Mesodermal cell (in vitro differentiated cells): ENCODE results near the gene RRP8.

Source experiments
- H3K27ac ChIP-seq: 2 replicates; pipeline ENCODE4 v1.7.0; 2013; ENCODE audit warnings: mild to moderate bottlenecking, low read depth, low read length, moderate library complexity; ENCODE audit not compliant: severe bottlenecking
- H3K36me3 ChIP-seq: 2 replicates; pipeline ENCODE4 v1.7.1; 2013; ENCODE audit warnings: mild to moderate bottlenecking, low read length, moderate library complexity; ENCODE audit not compliant: control insufficient read depth, insufficient read depth
- H3K4me1 ChIP-seq: one replicate; pipeline ENCODE4 v1.7.1; 2013; ENCODE audit warnings: mild to moderate bottlenecking, low read length; ENCODE audit not compliant: insufficient read depth, control insufficient read depth, poor library complexity, severe bottlenecking
- H3K4me3 ChIP-seq: 2 replicates; pipeline ENCODE4 v1.7.0; 2013; ENCODE audit warnings: low read length, control low read depth, mild to moderate bottlenecking; ENCODE audit not compliant: insufficient read depth, poor library complexity, severe bottlenecking; ENCODE audit errors: extremely low read depth
- H3K9me3 ChIP-seq: 2 replicates; pipeline ENCODE4 v1.7.1; 2013; ENCODE audit warnings: mild to moderate bottlenecking, low read length, moderate library complexity; ENCODE audit not compliant: control insufficient read depth
- WGBS, 2 experiments: methylation state at CpG; one replicate each; pipeline ENCODE4 v1.1.5; 2013; ENCODE audit warnings: missing lambda C conversion rate in 2 of 2; ENCODE audit not compliant: insufficient coverage in 2 of 2; 5-methylcytosine and 5-hydroxymethylcytosine counted together

RRP8 gene

GRCh38 chr11:6640985-6641701, 37.7 kb upstream of the RRP8 start:
- Histone ChIP-seq H3K9me3 (no peaks in the 10 kb centered on the region), H3K36me3 (peaks cover 67% of the 10 kb centered on the region), H3K27ac (no peak overlapping the region), H3K4me1 (peaks cover 21% of the 10 kb centered on the region), H3K4me3 (no peak overlapping the region)
- whole genome bisulfite sequencing, 2 experiments, result 95 to 98% methylated on average over 26 of the region's 26 CpGs

DNA sequence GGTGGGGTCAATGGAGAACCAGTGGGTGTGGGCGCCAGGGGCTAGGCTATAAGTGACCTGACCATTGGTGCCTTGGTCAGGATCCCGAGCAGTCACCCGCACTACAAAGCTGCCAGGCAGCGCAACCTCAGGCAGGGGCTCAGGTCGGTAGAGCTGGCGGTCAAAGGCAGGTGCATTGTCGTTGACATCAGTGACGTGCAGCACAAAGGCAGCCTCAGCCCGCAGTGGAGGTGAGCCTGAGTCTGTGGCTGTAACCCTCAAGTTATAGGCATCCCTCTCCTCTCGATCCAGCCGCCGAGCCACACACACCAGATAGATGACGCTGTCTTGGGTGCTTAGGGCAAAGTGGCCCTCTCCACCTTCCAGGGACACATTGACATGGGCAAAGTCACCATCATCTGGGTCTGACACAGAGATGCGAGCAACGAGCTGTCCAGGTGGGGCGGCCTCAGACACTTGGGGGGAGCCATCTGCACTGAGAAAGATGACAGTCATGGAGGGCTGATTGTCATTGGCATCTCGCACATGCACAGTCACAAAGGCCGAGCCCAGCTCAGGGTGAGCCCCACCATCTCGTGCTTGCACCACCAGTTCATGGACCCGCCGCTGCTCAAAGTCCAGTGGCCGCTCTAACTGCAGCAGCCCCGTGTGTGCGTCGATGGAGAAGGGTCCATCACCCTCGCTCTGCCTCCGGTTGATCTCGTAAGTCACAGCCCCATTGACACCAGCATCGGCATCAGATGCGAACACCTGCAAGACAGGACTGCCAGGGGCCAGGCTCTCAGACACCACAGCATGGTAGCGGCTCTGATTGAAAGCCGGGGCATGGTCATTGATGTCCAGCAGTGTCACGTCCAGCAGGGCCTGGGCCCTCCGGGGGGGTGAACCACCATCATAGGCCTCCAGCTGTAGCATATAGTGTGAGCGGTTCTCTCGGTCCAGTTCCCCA, 36.9 kb upstream of the RRP8 start:
- H3K9me3 ChIP-seq, result no peaks in the 10 kb centered on the region
- peaks cover 64% of the 10 kb centered on the region for H3K36me3 ChIP-seq
- peaks cover 30% of the 10 kb centered on the region for H3K4me1 ChIP-seq
- 95% methylated on average over 35 of the region's 36 CpGs for WGBS, 2 experiments
- H3K27ac ChIP-seq, result no peak overlapping the region
- H3K4me3 ChIP-seq, result no peak overlapping the region

- peaks cover 60% of the 10 kb centered on the region for H3K36me3 ChIP-seq
- no peak overlapping the region for H3K4me3 ChIP-seq
- H3K4me1 ChIP-seq, result peaks cover 34% of the 10 kb centered on the region
- peak overlapping the region; percentile 11 for H3K27ac ChIP-seq
- H3K9me3 ChIP-seq, result no peaks in the 10 kb centered on the region
- 81 to 86% methylated on average over 4 of the region's 4 CpGs for WGBS, 2 experiments
These were observed 35.0 kb upstream of the RRP8 start for GRCh38 chr11:6638429-6638828.

- Histone ChIP-seq H3K36me3 (peaks cover 65% of the 10 kb centered on the region), H3K4me1 (peaks cover 29% of the 10 kb centered on the region), H3K27ac (peak overlapping the region; percentile 11), H3K9me3 (no peaks in the 10 kb centered on the region), H3K4me3 (no peak overlapping the region)
- 84 to 86% methylated on average over 2 of the region's 3 CpGs for WGBS, 2 experiments
These were observed 34.5 kb upstream of the RRP8 start for GRCh38 chr11:6637871-6638270.

- H3K9me3 ChIP-seq, result no peaks in the 10 kb centered on the region
- no peak overlapping the region for H3K4me3 ChIP-seq
- peaks cover 27% of the 10 kb centered on the region for H3K4me1 ChIP-seq
- peak overlapping the region; percentile 13 for H3K27ac ChIP-seq
- H3K36me3 ChIP-seq, result peaks cover 73% of the 10 kb centered on the region
- WGBS, 2 experiments, result 91 to 96% methylated on average over 3 of the region's 3 CpGs
These were observed 33.1 kb upstream of the RRP8 start for GRCh38 chr11:6636480-6636879.

- peak overlapping the region; percentile 85 for H3K27ac ChIP-seq
- 49 to 65% methylated on average over 4 of the region's 10 CpGs for WGBS, 2 experiments
- H3K4me3 ChIP-seq, result no peak overlapping the region
- peaks cover 27% of the 10 kb centered on the region for H3K4me1 ChIP-seq
- H3K36me3 ChIP-seq, result peaks cover 72% of the 10 kb centered on the region
- H3K9me3 ChIP-seq, result no peaks in the 10 kb centered on the region
These were observed 31.9 kb upstream of the RRP8 start for GRCh38 chr11:6635082-6635932.

GRCh38 chr11:6634534-6634933, 31.1 kb upstream of the RRP8 start:
- H3K27ac ChIP-seq, result peak overlapping the region; percentile 85
- H3K36me3 ChIP-seq, result peaks cover 71% of the 10 kb centered on the region
- no peak overlapping the region for H3K4me3 ChIP-seq
- H3K4me1 ChIP-seq, result peaks cover 27% of the 10 kb centered on the region
- no peaks in the 10 kb centered on the region for H3K9me3 ChIP-seq
- 56 to 88% methylated on average over 1 of the region's 1 CpG for WGBS, 2 experiments

- 95 to 99% methylated on average over 11 to 13 of the region's 16 CpGs for WGBS, 2 experiments
- no peak overlapping the region for H3K4me3 ChIP-seq
- no peak overlapping the region for H3K27ac ChIP-seq
- peaks cover 27% of the 10 kb centered on the region for H3K4me1 ChIP-seq
- H3K9me3 ChIP-seq, result no peaks in the 10 kb centered on the region
- peaks cover 71% of the 10 kb centered on the region for H3K36me3 ChIP-seq
These were observed 30.3 kb upstream of the RRP8 start for GRCh38 chr11:6633422-6634408.

DNA sequence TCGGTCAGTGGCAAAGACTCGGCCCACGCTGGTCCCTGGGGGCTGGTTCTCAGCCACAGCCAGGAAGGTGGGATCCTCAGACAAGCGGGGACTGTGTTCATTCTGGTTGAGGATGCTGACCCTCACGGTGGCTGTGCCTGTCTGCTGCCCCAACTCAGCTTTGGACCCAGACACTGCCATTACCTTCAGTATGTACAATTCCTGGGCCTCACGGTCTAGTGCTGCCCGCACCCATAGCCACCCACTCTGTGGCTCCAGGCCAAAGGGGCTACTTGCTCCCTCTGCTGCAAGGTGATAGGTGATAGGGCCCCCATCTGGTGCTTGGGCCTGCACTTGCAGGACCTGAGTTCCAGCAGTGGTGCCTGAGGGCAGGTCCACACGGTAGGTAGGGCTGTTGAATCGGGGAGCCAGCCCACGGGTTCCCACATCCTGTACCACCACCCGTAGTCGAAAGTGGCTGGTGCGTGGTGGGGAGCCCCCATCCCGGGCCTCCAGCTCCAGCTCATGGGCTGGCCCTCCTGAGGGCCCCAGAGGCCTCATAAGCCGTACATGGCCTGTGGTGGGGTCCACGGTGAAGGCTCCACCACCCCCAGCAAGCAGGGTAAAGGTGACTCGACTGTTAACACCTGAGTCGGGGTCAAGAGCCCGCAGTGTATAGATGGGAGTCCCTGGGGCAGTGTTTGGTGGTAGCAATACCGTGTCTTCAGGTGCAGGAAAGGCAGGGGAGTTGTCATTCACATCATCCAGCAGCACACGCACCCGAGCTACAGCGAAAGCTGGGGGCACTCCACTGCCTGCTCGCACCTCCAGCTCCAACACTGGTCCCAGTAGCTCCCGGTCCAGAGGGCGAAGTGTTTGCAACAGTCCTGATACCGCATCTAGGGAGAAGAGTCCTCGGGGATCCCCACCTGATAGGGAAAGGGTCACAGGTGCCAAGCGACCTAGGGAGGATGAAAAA, 29.0 kb upstream of the RRP8 start:
- peaks cover 69% of the 10 kb centered on the region for H3K36me3 ChIP-seq
- peaks cover 24% of the 10 kb centered on the region for H3K4me1 ChIP-seq
- 93 to 95% methylated on average over 25 to 29 of the region's 29 CpGs for WGBS, 2 experiments
- H3K9me3 ChIP-seq, result no peaks in the 10 kb centered on the region
- no peak overlapping the region for H3K4me3 ChIP-seq
- no peak overlapping the region for H3K27ac ChIP-seq
